Activated T-cell treated with anti-CD3 and anti-CD28 coated beads for 1 hour (primary cell): ENCODE results near the gene RAB2B.

ENCODE experiments used
- DNase-seq: peaks from one replicate; pipeline ENCODE4 v3.0.0-alpha.2; 2020; ENCODE audit warnings: low read depth

RAB2B gene

DNA sequence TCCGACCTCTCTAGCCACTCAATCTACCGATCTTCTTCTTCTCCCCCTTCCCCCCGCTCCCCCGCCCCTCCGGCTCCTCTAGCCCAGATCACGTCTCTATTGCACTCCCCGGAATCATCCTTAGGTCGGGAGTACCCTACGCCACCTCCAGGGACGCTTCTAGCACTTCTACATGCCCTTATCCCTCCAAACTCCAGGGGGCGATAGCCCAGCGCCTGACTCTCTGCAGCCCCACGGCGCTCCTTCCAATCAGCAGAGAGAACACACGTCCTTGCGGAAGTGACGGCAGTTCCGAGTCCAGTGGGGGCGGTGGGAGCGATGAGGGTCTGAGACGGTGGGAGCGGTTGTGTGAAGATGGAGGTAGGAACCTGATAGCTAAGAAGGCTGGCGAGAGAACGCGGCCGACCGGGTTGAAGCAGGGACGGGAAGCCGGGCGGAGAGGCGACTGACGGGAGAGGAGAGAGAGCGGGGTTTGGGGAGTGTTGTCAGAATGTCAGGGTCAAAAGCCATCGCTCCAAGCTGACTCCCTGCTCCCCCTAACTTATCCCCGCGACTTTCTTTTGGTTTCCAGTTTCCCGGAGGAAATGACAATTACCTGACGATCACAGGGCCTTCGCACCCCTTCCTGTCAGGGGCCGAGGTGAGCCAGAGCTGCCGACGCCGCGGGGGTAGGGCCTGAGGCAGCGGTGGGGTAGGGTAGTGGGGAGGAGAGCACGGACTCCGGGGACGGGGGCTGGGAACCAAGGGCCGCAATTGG is at the start of gene RAB2B, which contains the start of gene TOX4:
Gene RAB2B (minus strand): TSS at position 35 of the 757 bp plus-strand sequence. CDS start 87 bp downstream, outside the sequence.
Gene TOX4 (plus strand): TSS at position 271 of the 757 bp plus-strand sequence. CDS start 84 bp downstream, at position 355.
- DNase-seq, result peak; percentile 87

DNA sequence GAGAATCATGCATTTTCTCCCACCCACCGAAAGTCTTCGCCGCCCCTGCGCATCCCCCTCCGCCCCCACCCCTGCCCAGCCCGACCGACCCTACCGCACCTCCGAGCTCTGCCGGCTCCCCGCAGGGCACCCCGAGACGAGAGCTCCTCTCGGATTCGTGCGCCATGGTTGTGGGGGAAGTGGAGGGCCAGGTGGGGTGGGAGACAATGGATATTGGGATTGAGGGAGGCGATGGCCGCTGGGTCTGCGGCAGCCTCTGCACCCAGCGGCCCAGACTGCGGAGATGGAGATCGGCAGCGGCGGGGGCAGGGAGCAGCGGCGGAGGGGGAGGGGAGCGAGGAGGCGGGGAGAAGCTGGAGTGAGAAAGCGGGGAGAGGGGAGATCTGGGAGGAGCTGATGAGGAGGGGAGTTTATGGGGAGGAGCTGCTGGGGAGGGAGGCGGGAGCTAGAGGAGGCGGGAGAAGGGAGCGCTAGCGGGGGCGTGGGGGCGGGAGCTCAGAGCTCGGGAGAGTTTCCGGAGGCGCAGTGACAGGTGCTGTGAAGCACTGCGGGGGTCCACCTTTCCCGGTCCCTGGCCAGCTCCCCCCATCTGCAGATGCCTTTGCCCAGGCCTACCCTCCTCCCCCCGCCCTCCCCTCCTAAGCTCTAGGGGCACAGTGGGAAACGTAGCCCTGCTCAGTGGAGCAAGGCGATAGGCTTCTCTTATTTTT is 49.4 kb upstream of the RAB2B start, which contains the start of gene SALL2:
Gene SALL2 (minus strand): TSS at position 385 of the 710 bp plus-strand sequence. CDS start 219 bp downstream, at position 166.
- peak; percentile 55 for DNase-seq

DNA sequence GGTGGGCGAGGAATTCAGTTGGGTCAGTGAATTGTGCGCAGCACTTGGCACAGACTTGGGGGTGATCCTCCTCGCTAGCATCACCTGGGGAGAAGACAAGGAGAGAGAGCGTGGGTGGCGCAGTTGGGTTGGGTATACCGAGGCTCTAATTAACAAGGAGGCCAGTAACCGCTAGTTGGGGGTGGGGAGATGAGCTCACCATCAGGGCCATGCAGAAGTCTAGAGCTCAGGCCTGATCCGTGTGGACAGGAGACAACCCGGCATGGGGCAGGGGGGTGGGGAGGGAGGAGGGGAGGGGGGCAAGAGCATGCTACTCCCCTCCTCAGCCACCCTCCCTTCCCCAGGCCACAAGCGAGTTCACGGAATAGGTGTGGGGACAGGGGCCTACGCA is 48.8 kb upstream of the RAB2B start:
- DNase-seq, result no peak

DNA sequence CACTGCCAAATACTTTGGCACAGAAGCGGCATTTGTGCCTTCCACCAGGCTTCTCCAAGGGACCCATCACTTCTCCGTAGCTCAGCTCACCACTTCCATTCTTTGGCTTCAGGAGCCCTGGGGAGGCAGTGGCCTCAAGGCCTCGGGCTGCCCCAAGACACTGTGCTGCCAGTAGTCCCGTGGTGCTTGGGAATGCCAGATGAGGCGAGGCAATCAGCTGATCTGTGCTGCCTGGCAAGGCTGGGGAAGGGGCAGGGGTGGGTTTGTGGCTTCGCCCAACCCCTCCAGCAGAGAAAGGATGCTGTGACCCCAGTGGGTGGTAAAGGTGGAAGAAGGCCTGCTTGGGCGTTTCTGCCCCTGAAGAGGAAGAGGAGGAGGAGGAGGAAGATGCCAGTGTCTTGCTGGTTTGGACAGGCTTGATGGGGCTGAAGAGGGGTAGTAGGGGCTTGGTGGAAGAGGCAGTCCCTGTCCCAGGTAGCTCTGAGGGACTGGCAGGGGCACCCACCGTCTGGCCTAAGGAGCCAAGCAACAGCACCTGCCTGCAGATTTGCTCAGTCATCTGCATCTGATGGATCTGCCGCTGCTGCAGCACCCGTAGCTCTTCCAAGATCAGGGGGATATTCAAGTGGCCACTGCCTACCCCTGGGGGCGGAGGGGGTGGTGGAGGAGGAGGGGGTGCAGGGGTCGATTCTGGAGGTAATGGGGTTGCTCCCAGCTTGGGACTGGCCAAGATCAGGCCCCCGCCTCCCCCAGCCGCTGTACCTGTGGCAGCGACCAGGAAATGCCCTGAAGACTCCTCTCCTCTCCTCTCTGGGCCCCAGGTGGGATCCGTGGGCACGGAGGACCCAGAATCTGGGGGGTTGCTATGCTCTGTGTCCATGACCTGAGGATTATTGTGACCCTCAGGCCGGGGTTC is 48.1 kb upstream of the RAB2B start:
- DNase-seq, result no peak

DNA sequence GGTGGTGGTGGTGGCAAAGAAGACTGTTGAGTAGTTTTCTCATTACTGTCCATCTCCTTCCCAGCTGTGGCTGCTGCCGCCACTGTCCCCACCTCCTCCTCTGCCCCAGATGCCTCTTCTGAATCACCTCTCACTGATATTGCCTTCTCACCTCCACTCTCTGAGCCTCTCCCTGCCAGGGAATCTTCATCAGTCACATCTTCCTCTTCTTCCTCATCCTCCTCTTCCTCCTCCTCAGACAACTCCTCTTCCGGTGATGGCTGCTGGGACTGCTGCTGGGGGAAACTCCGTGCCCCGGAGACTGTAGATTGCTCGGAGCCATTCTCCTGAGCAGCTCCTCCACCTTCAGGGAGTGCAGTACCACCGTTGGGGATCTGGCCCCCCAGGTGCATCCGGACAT is 46.4 kb upstream of the RAB2B start:
- no peak for DNase-seq

DNA sequence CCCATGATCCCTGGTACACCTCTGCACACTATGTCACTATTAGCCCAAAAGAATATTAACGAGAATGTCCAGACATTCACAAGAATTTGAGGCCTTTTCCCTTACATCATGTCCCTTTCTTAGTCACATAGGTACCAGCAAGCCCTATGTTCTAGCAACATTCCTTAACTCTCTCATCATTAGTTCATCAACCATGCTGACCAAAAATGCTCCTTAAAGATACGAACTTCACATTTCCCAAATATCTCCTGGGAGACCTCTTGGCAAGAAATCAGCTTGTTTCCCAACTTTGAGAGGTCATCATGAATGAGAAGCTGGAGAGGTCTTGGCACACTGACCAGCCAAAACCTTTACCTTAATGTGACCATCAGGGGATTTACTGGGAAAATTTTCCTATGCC is 44.7 kb upstream of the RAB2B start:
- DNase-seq, result no peak

DNA sequence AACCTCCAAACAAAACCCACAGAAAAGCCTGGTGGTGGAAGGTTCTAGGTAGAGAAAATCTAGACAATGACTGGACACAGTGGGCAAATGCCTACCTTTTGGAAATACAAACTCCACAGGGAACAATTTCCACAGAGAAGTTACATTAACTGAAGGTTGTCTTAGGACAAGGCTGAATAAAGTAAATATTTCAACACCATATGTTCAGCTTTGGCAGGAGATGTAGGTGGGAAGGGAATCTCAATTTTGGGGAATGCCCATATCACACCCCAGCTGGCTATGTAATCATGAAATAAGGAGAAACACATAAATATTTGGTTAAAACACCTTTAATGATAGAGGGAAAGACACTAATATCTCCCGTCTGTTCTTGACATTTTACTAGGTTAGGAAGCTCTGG is 44.0 kb upstream of the RAB2B start:
- no peak for DNase-seq

DNA sequence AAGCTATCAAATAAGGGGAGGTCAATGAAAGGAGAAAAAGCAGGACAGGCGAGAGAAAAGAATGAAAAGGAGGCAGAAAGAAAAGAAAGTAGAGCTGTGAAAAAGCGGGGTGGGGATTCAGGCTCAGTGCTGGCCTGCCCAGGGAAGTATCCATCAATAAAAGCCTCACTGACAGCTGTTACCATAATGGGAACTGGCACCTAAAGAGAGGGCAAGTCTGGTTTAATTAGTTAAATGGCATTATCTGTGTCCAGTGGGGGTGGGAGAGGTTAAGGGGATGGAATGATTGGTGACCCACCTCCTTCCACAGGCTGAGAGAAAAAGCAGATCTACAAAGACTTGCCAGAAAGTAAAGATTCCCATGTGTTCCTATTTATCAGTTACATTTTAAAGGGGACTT is 42.0 kb upstream of the RAB2B start:
- DNase-seq, result no peak

DNA sequence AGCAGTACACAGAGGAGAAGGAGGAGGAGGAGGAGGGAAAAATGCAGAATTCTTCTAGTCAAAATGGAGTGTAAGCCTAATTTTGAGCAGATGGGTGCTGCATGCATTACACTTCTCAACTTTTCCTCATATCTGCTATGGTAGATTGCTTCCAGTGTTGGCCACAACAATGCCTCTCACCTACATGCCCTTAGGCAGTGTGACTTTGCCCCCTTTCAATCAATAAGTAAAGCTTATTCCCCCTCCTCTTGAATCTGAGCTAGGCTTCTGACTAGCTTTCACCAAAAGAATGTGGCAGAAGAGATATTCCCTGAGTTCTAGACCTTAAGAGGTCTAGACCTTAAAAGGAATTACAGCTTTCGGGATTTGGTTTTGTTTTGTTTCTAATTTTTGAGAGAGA is 37.6 kb upstream of the RAB2B start:
- no peak for DNase-seq

DNA sequence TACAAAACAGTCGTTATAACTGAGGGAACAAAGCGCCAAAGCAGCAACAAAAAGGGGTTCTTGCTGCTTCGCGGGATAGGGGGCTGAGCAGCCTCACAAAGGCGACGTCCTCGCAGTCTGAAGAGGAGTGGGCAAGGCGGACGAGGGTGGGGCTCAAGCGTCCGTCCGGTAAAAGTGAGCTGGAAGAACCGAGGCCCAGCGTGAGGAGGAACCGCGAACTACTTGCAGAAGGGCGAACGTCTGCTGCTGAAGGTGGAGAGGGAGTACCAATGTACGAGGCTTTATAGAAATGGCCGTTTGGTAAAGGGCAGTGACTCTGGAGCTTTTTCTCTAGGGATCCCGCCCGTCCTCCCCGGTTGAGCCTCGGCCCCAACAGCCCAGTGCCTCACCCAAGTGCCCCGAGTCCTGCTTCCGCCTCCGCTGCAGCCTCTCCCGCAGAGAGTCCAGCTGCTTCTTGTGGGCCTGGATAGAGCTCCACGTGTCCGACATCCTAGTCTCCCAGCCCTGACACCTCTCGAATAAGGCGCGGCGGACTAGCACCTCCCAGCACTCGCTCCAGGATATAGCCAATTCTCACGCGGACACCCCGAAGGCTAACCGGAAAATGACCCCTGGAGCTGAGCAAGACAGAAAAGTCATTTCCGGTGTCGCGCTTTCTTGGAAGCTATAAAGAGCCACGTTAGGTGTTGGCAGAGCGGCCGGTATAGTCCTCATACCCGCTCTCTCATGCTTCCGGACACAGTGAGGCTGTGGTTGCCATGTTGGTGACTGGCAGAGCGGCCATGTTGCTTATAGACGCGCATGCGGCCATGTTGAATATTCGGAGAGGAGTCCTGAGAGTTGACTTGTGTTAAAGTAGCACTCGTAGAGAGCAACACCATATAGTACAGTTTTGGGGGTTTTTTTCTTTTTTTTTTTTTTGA is 34.2 kb upstream of the RAB2B start, which contains the start of gene METTL3:
Gene METTL3 (minus strand): TSS at position 606 of the 923 bp plus-strand sequence. CDS start 117 bp downstream, at position 489.
- DNase-seq, result peak; percentile 87

DNA sequence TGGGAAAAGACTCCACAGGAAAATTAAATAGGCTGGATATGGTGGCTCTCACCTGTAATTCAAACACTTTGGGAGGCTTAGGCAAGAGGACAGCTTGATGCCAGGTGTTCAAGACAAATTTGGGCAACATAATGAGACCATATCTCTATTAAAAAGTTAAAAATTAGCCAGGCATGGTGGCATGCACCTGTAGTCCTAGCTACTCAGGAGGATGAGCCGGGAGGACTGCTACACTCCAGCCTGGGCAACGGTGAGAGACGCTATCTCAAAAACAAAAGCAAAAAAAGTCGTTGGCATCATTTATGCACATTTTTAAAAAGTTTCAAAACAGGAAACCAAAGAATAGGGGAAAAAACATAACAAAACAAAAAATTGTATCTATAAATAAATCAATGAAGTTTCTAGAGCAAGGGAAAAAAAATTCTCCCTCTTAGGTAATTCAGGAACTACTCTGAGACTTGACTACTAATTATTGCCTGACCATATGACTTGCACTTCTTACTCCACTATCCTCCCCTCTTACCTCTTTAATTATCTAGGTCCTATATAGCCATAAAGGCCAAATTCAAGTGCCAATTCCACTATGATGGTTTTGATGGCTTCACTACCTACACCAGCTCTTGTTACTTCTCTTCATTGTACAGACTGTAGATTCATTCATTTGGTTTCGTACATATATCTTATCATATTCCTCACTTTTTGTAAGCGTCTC is 32.8 kb upstream of the RAB2B start:
- DNase-seq, result no peak

DNA sequence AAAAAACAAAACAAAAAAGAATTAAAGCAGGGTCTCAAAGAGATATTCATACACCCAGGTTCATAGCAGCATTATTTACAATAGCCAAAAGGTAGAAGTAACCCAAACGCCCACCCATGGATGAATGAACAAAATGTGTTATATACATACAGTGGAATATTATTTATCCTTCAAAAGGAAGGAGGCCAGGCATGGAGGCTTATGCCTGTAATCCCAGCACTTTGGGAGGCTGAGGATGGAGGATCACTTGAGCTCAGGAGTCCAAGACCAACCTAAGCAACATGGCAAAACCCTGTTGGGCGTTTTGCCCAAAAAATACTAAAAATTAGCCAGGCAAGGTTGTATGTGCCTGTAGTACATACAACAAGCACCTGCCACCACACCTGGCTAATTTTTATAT is 29.8 kb upstream of the RAB2B start:
- DNase-seq, result no peak

DNA sequence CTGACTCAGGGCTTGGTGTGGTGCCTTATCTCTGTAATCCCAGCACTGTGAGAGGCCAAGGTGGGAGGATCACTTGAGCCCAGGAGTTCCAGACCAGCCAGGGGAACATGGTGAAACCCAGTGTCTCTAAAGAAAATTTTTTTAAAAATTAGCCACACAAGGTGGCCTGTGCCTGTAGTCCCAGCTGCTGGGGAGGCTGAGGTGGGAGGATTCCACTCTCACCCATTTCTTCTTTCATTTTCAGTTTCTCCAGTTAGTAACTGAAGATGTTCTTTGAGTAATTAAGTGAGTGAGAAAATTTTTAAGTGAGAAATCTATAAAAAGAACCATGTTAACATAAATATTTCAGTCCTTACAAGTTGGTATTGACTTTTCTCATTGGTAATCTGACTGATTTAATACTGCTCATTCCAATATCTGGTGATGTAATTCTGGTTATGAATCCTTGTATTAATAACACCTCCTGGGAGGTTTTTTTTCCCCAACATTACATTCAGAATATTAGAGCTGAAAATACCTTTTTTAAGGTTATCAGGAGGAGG is 28.3 kb upstream of the RAB2B start:
- no peak for DNase-seq

DNA sequence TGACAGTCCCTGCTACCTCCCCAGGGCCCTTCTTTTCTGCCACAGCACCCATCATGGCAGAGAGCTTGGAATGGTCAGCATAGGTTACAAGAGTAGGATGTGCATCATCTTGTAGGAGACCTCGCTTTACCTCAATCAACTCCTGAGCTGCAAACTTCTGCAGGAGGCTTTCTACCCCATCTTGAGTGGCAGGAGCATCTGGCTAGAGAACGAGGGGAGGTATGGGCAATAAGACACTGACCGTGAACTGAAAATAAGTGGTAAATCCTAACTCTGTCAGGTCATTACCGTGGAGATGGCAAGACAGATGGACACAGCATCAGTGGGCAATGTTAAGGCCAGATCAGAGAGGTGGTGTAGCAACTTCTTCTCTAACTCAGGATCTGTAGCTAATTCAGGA is 26.6 kb upstream of the RAB2B start:
- DNase-seq, result no peak

DNA sequence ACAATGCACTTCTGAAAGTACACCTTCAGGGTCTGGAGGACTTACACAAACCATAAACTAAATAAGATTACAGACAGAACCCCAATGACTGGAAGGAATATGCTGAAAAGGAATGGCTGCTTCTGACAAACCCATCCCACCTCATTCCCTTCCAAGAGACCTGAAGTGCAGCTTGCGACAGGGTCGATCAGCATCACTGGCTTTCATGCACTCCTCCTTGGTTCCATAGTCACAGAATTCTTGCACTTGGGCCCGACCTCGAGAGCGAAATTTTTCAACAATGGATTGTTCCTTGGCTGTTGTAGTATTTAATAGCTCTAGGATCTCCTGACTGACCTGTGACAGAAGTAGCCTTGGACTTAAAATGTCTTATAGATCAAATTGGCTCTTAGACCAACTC is 24.8 kb upstream of the RAB2B start:
- DNase-seq, result no peak

DNA sequence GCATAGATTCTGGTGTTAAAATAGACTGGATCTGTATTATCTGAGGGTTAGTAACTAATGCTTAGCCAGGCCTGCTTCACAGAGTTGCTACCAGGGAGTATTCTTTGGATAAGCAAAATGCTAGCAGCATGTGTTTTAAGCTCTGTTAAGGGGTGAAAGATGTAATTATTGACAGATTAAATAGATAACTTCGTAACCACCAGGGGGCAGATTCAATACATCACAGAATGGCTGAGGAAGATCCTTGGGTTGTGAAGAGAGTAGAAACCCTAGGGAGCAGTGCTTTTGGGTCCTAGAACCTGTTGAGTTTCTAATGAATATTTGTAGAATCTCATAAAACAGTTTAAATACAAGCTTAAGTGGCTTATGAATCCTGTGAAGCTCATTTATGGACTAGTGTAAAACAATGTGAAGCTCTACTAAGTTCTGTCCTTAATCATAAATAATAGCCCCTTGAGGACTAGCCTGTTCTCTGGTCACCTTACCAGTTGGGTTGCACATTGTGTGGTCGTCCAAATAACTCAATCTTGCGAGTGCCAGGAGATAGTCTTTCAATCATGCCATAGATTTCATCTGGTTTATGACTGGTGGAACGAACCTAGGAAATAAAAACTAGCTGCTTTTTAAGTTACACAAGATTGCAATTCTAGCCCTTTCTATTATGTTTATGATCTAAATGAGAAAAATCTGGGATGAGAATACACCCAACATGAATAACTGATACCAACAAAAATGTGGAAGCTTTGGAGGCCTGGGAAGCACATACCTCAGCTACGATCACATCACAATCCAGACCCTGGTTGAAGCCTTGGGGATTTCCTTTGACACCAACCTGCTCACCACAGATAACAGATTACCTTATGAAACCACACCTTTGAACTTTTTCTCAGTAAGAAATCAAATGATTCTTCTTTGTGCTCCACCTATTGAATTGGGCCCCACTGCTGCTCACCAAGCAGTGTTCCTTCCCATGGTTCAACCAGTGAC is 22.1 kb upstream of the RAB2B start:
- no peak for DNase-seq

DNA sequence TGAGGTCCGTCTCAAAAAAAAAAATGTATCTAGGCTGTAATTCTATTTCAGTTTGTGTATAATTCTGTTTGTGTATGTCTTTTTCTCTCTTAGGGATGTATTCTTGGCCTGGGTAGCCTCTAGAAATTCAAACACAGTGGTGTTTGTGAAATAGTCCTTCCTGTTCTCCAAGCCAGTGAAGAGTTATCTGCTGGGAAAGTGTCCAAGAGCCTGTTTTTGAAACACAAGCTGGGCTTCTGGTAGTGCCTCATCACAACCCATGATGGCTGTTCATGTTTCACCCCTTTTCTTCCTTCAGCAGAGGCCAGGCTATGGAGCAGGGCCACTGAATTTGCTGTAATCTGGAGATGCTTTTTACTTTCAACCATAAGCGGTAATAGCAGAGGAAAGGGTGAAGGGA is 19.7 kb upstream of the RAB2B start:
- DNase-seq, result no peak

DNA sequence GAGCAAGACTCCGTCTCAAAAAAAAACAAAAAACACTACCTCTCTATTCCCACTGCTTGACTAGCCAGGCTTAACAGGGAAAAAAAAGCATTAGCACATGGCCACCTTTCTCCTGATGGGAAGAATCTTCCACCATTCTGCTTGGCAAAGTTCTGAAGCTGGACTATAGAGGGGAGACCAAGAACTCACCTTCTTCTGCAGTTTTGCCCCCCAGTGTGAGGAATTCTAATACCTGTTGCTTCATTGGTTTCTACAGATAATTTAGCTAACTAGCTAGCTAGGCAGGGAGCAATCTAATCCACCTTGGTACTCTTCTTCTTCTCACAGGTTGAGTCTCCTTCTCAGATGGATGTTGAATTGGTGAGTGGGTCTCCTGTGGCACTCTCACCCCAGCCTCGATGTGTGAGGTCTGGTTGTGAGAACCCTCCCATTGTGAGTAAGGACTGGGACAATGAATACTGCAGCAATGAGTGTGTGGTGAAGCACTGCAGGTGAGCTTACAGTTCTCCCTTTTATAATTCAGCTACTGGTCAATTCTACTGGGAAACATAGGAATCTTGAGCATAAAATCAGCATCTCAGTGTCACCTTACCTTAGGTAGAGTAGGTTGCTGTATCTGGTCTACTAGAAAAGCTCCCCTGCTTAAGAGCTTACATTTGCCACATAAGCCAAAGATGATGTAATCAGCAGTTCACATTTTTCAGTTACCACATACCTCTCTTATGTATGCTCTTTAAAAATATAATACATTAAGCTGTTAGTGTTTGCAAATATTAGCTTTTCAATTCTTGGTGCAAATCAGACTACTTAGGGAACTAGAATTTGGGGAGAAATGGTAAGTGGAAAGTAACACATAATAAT is 18.4 kb upstream of the RAB2B start:
- no peak for DNase-seq
